Measurements from ENCODE around the gene ATF1. TPM values are rescaled to one million over a fixed set of nuclear protein-coding genes. Genes with fewer than 3 reads are reported as not detected.
A peak's percentile ranks its signal among the peaks of the same experiment; 100 is the strongest.
"Not testable (repeated sequence)": the region's sequence is repeated elsewhere in the genome, so short reads cannot be mapped to it uniquely, and the experiment has no call there.

The ATF1 gene
- total RNA-seq, 1 donor, result 31.0 TPM

DNA sequence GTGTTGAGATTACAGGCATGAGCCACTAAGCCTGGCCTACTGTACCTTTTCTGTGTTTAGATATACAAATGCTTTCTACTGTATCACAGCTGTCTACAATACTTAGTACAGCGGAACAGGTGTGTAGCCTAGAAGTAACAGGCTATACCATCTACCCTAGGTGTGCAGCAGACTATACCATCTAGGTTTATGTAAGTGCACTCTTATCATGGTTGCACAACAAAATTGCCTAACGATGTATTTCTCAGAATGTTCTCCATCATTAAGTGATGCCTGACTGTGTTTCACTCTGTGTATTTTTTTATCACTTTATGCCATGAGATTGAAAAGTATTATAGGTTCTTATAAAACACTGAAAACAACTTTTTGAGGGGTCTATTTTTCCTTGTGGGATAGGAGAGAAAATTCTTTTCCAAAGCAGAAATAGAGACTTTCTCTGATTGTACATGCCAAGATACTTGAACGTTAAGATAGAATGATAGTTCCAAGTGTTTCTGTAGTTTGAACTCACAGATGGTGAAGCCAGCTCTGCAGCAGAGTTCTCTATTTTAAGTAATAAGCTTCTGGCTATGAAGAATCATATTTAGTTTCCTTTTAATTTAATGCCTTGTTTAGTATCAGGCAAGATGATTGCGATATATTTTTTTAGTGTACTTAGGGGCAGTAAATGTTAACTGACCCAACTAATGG, 95.9 kb downstream of the ATF1 start:
- TF ChIP-seq, protein P1, sequence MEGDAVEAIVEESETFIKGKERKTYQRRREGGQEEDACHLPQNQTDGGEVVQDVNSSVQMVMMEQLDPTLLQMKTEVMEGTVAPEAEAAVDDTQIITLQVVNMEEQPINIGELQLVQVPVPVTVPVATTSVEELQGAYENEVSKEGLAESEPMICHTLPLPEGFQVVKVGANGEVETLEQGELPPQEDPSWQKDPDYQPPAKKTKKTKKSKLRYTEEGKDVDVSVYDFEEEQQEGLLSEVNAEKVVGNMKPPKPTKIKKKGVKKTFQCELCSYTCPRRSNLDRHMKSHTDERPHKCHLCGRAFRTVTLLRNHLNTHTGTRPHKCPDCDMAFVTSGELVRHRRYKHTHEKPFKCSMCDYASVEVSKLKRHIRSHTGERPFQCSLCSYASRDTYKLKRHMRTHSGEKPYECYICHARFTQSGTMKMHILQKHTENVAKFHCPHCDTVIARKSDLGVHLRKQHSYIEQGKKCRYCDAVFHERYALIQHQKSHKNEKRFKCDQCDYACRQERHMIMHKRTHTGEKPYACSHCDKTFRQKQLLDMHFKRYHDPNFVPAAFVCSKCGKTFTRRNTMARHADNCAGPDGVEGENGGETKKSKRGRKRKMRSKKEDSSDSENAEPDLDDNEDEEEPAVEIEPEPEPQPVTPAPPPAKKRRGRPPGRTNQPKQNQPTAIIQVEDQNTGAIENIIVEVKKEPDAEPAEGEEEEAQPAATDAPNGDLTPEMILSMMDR (IDR thresholded peaks at IDR 0.05; ENCODE audit: insufficient read depth, low read length), result no peak
- no peak for DNase-seq (ENCODE audit: low read depth)
- H3K4me3 ChIP-seq (ENCODE audit: low read depth, low read length), result no peak overlapping the region

DNA sequence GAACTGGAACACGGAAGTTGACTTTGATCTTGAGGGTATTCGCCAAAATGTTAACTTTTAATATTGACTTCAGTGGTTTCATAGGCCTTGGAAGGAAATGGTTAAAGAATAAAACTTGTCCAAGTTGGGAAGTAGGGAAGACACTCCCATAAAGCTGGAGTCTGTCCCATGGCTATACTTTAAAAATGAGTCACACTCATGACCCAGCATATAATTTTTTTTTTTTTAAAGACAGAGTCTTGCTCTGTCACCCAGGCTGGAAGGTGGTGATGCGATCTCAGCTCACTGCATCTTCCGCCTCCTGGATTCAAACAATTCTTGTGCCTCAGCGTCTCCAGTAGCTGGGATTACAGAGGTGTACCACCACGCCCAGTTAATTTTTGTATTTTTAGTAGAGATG, 98.4 kb downstream of the ATF1 start:
- no peak overlapping the region for H3K4me3 ChIP-seq (ENCODE audit: low read depth, low read length)
- TF ChIP-seq, protein P1 (IDR thresholded peaks at IDR 0.05; ENCODE audit: insufficient read depth, low read length), result no peak
- DNase-seq (ENCODE audit: low read depth), result peak; percentile 84

DNA sequence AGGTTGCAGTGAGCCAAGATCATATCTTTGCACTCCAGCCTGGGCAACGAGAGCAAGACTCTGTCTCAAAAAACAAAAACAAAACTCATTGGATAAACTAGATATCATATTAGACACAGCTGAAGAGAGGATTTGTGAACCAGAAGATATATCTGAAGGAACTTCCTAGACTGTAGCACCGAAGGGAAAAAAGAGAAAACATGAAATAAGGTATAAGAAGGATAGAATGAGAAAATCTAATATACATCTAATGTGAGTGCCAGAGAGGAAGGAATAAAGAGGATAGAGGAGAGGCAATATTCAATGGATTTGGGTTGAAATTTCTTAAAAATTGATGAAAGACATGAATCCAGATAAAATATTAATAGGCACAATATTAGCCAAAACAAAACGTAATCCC, 101.4 kb downstream of the ATF1 start:
- DNase-seq (ENCODE audit: low read depth), result no peak
- TF ChIP-seq, protein P1 (IDR thresholded peaks at IDR 0.05; ENCODE audit: insufficient read depth, low read length), result no peak

DNA sequence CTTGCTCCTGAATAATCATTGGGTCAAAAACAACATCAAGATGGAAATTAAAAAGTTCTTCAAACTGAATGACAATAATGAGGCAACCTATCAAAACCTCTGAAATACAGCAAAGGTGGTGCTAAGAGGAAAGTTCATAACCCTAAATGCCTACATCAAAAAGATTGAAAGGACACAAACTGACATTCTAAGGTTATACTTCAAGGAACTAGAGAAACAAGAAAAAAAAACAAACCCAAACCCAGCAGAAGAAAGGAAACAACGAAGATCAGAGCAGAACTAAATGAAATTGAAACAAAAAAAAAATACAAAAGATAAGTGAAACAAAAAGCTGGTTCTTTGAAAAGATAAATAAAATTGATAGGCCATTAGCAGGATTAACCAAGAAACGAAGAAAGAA, 105.0 kb downstream of the ATF1 start:
- H3K4me3 ChIP-seq (ENCODE audit: low read depth, low read length); DNase-seq (ENCODE audit: low read depth): not testable (repeated sequence)

More for the DNA sequence above, 101.4 kb downstream of the ATF1 start:
- no peak overlapping the region for H3K4me3 ChIP-seq (ENCODE audit: low read depth, low read length)

Small RNAs within 50 kb of the gene (small RNA-seq; reads per million reads assigned to genes)
- gene AC013244.2, result not detected
- not detected for gene RF00019
- gene RN7SL519P, result not detected

Other genes starting within 250 kb of the ATF1 start
- gene TMPRSS12, start 78.8 kb downstream of the ATF1 start, total RNA-seq (ENCODE audit: low replicate concordance), result not detected in 2 replicates
- not detected in 2 replicates for gene HIGD1C, start 188.4 kb downstream of the ATF1 start, total RNA-seq (ENCODE audit: low replicate concordance)